KG1 (cell line): ENCODE measurements around the gene PRPF31.

Source experiments
- DNase-seq: peaks from one replicate; lab custom pipeline; 2025; lab: John Stamatoyannopoulos, UW

Gene PRPF31

GRCh38 chr19:54108496-54108895 lies 7.1 kb upstream of the PRPF31 start:
- no peak for DNase-seq

DNA sequence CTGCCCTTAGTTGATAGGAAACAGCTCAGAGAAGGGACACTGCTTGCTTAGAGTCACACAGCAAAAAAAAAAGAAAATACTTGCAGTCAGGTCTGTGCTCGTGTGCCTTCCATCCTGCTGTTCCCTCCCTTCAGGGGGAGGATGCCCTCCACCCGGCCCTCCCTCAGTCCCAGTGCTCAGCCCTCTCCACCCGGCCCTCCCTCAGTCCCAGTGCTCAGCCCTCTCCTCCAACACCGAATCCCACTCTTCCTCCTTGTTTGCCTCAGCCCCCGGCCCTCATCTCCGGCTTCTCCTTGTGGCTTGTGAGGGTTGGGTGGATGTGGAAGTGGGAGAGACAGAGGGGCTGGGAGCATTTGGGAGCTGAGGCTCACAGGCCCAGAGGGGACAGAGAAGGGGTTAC lies 5.9 kb upstream of the PRPF31 start:
- no peak for DNase-seq

- no peak for DNase-seq
These were observed 1.0 kb upstream of the PRPF31 start for GRCh38 chr19:54114340-54115108.

DNA sequence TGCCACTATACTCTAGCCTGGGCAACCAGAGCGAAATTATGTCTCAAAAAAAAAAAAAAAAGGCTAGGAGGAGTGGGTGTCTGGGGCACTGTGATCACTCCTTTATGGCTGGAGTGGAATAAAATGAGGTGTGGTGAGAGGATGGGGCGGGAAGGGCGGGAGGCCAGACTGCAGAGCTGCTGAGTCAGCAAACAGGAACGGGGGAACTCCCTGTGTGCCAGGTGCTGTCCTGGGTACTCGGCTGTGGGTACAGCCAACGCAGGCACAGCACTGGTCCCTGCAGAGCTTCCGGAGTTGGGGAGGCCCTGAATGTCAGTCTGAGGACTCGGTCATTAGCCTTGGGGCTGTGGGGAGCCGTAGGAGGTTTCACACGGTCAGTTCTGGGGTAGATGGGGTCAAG lies 5.7 kb downstream of the PRPF31 start:
- DNase-seq, result no peak

- DNase-seq, result no peak
These were observed 8.1 kb downstream of the PRPF31 start for GRCh38 chr19:54123682-54124081.

DNA sequence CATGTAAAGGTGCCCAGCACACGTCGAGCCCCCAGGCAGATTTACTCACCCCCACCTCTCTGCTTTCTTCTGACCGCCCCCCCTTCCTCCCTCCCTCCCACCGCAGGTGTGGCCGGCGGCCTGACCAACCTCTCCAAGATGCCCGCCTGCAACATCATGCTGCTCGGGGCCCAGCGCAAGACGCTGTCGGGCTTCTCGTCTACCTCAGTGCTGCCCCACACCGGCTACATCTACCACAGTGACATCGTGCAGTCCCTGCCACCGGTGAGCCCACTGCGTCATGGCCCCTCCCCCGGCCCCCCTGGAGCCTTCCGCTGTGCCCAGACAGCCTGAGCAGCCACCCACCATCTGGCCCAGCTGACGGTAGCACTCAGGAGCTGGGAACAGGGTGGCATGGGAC lies 8.8 kb downstream of the PRPF31 start:
- no peak for DNase-seq

DNA sequence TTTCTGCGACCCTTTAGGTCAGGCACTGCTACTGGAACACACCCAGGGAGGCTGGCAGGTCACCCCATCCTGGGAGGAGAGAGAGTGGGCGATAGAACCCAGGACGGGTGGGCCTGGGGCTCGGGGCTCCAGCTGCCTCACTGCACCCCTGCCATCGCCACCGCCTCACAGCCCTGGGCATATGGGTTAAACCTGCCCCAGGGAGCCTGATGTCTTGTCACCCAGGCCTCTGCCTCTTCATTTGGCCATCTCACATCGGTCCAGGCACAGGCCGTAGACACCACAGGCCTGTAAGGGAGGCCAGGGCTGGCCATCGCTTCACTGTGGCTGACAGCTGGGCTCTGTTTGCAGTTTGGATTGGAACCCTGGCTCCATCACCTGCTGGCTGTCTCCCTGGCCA lies 10.2 kb downstream of the PRPF31 start:
- no peak for DNase-seq

DNA sequence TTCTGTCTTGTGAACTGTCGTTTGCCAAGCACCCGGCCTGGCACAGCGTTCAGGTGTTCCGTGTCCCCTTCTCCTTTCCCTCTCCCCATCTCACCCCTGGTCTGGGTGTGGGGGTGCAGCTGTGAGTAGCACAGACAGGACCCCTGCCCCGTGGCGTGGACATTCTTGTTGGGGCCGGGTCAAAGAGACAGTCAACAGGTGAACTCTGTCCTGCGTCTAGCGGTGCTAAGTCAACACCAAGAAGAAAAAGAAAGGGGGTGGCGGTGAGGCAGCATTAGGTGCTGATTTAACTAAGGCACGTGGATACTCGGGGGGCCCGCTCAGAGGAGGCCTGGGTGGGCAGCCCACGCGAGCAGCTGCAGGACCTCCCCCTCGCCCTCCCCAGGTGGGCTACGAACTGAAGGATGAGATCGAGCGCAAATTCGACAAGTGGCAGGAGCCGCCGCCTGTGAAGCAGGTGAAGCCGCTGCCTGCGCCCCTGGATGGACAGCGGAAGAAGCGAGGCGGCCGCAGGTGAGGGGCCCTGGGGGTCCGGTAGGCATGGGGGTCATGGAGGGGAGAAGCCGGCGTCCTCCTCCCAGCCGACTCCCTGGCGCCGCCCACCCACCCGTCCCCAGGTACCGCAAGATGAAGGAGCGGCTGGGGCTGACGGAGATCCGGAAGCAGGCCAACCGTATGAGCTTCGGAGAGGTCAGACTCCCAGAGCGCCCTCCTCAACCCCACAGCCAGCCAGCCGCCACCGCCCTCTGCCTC lies 12.3 kb downstream of the PRPF31 start:
- no peak for DNase-seq

DNA sequence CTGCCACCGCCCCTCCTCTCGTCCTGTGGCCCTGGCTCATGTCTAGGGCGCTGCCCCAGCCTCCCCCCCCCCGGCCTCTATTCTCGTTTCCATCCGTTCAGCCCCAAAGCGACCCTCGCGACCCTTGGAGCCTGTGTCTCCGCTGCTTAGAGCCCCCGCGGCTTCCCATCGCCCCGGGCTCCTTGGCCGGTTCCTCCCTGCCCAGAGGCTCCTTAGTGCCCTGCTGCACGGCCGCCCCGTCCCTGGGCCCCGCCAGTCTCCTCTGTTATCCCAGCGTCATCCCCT lies 12.8 kb downstream of the PRPF31 start:
- DNase-seq, result no peak

DNA sequence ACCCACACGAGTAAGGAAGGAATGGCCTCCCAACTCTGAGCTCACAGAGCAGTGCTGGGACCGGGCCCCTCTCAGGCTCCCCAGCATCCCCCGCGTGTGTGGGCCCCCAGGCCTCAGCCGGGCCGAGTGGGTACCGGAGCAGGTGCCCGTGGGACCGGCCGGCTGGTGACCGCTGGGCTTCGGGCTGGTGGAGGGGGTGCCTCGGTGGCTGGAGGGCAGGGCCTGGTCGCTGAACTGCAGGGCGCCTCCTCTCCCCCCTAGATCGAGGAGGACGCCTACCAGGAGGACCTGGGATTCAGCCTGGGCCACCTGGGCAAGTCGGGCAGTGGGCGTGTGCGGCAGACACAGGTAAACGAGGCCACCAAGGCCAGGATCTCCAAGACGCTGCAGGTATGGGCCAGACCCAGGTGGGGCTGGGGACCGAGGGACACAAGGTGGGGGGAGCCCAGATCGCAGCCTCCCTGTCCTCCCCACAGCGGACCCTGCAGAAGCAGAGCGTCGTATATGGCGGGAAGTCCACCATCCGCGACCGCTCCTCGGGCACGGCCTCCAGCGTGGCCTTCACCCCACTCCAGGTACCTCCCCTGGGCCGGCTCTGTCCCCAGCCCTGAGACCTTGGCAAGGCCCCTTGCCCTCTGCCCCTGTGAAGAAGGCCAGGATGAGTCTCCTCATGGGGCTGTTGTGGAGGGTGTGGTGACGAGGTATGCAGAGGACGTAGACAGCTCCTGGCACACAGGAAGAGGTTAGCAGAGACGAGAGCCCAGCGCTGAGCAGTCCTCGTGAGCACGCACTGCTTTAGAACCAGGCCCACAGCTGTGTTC lies 13.5 kb downstream of the PRPF31 start:
- DNase-seq, result no peak

DNA sequence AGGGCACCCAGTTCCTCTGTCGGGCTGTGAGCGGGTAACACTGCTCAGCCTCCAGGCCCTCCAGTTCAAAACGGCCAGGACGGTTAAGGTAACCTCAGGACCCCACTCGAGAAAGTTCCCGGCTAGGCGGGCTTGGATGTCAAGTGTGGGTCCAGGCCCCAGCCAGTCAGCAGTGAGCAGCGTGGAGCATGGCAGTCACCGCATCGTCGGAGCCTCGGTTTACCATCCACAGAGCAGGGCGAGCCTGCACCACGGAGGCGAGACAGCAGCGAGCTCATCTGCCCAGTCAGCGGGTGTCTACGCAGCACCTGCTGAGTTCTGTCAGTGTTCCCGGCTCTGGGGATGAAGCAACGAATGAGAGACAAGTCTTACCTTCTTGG lies 14.1 kb downstream of the PRPF31 start:
- no peak for DNase-seq

- no peak for DNase-seq
These were observed 17.9 kb downstream of the PRPF31 start for GRCh38 chr19:54133312-54133956.

DNA sequence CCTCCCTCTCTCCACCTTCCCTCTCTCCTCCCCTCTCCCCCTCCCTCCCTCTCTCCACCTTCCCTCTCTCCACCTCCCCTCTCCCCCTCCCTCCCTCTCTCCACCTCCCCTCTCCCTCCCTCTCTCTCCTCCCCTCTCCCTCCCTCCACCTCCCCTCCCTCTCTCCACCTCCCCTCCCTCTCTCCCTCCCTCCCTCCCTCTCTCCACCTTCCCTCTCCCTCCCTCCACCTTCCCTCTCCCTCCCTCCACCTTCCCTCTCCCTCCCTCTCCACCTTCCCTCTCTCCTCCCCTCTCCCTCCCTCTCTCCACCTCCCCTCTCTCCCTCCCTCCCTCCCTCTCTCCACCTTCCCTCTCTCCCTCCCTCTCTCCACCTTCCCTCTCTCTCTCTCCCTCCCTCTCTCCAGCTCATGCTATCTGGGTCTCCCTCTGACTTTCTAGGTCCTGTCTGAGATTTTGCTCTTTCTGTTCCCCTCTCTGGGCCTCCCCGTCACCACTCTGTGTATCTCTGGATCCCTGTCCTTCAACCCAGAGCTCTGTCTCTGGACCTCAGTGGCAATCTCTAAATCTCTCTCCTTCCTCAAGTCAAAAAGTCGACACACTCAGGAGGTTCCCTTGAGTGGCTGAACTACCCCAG lies 18.5 kb downstream of the PRPF31 start:
- no peak for DNase-seq

GRCh38 chr19:54136086-54136863 lies 20.7 kb downstream of the PRPF31 start:
- DNase-seq, result peak; percentile 68

- DNase-seq, result peak; percentile 100
These were observed 21.5 kb downstream of the PRPF31 start for GRCh38 chr19:54136864-54137698.

DNA sequence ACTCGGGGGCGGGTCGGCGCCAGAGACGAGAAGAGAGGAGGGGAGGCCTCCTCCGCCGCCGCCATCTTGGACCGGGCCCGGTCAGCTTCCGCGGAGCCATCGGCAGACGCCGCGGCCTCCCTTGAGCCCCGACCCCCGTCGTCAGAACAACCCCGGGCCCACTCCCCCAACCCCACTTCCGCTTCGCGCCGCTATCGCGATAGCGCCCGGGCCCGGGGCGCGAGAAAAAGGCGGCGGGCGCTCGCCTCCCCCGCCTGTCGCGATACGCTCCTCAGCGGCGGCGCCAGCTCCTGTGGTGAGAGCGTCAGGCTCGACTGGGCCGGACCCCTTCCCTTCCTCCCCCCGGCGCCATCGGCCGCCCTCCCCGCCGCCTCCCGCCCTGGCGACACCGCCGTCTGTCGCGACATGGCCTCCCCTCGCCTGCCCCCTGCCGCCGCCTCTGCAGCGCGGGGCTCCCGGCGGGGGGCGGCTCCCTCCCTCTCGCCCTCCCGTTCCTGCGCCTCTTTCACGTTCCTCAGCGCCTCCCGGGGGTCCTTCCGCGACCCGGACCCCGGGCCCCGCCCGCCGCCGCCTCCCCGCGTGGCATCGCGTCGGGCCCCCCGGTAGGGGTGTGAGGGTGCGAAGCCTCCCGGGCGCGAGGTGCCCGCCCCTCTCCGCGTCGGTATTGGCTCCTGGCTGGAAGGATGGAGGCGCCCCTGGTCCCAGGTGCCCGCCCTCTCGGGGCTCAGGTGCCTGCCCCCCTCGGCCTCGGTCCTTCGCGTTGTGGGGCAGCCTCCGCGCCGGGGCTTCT lies 22.3 kb downstream of the PRPF31 start, which contains the start of gene CNOT3:
CNOT3 (plus strand) TSS at position 64 of the 790 bp plus-strand sequence. CDS start 5,217 bp downstream, outside the sequence.
- DNase-seq, result no peak

- no peak for DNase-seq
These were observed 23.1 kb downstream of the PRPF31 start for GRCh38 chr19:54138489-54139256.

DNA sequence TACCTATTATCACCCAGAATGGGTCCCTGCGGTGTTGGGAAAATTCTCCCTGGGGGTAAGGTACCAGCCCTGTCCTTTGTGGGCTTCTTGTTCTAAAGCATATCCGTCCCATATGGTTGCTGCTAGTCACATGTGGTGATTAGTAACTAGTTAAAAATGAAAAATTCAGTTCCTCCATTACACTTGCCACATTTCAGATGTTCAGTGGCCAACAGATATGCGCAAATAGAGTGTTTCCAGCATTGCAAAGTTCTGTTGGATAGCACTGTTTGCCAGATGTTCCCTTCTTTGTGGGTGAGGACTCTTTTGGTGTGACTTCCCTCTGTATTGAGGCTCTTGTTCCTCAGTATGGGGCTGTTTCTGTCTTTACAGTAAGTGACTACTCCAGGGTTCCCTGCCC lies 25.8 kb downstream of the PRPF31 start:
- no peak for DNase-seq
